ENCODE data around the gene POTEJ.
"Not testable (repeated sequence)": the region's sequence is repeated elsewhere in the genome, so short reads cannot be mapped to it uniquely, and the experiment has no call there.

DNA sequence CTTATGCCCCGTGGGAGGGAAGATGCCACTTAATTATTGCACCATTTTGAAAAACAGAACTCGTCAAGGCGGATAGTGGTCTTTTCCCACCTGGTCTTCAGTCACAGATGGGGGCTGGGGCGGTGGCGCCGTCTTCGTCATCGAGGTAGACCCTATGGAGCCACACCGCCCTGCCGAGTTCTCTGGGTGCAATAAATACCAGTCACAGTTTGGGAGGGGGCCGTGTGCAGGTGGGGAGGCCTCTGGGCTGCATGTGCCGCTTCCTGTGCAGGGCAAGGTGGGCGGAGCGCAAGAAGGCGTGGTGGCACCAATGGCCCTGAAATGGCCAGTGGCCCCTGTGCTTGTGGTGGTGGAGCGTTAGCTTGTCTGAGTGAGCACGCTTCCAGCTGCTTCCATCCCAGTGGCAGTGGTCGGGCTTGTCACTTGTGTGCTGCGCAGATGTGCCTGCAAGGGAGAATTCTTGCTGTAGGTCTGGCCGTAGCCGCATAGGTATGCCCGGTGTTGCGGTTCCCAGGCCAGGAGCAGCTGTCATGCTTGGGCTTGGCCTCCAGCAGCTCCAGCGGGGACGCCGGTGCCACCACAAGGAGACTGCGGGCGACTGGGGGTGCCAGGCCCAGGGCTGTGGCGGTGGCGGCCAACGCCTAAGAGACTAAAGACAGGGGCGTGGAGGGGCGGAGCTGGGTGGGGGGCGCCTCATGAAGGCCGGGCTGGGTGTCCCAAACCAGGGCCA, 81.0 kb downstream of the POTEJ start:
- TF ChIP-seq, protein P1, sequence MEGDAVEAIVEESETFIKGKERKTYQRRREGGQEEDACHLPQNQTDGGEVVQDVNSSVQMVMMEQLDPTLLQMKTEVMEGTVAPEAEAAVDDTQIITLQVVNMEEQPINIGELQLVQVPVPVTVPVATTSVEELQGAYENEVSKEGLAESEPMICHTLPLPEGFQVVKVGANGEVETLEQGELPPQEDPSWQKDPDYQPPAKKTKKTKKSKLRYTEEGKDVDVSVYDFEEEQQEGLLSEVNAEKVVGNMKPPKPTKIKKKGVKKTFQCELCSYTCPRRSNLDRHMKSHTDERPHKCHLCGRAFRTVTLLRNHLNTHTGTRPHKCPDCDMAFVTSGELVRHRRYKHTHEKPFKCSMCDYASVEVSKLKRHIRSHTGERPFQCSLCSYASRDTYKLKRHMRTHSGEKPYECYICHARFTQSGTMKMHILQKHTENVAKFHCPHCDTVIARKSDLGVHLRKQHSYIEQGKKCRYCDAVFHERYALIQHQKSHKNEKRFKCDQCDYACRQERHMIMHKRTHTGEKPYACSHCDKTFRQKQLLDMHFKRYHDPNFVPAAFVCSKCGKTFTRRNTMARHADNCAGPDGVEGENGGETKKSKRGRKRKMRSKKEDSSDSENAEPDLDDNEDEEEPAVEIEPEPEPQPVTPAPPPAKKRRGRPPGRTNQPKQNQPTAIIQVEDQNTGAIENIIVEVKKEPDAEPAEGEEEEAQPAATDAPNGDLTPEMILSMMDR (IDR thresholded peaks at IDR 0.05), result not testable (repeated sequence)
- not testable (repeated sequence) for TF ChIP-seq POLR2A (IDR thresholded peaks at IDR 0.05)

Data from thyroid gland (tissue), 4 donors.